GM21576 (cell line): ENCODE results near the gene FCF1.

Experiments used
- ATAC-seq: cut with Tn5 transposase; IDR thresholded peaks from one replicate; pipeline ENCODE4 v1.9.1; 2021; ENCODE audit warnings: mild to moderate bottlenecking, moderate library complexity; ENCODE audit not compliant: unreplicated experiment

The FCF1 gene

GRCh38 chr14:74762917-74763802, 50.2 kb downstream of the FCF1 start, which contains the start of gene YLPM1:
YLPM1 (plus strand) TSS chr14:74763316; CDS start chr14:74763490, 174 bp downstream.
- ATAC-seq: peak; percentile 91

DNA sequence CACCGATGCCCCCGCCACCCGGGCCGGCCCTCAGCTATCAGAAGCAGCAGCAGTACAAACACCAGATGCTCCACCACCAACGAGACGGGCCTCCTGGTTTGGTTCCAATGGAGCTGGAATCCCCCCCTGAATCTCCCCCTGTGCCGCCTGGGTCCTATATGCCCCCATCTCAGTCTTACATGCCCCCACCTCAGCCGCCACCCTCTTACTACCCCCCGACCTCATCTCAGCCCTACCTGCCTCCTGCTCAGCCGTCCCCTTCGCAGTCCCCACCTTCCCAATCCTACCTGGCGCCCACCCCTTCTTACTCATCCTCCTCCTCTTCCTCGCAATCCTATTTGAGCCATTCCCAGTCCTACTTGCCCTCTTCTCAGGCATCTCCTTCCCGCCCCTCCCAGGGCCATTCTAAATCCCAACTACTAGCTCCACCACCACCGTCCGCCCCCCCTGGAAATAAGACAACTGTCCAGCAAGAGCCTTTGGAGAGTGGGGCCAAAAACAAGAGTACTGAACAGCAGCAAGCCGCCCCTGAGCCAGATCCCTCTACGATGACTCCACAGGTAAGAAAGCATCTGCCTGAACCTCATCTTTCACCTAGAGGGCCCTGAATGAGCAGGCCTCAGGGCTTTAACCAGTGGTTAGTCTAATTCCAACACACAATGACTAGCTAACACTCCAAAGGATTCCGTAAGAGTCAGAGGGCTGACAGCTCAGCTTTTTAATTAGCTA, 51.0 kb downstream of the FCF1 start:
- ATAC-seq: no peak

DNA sequence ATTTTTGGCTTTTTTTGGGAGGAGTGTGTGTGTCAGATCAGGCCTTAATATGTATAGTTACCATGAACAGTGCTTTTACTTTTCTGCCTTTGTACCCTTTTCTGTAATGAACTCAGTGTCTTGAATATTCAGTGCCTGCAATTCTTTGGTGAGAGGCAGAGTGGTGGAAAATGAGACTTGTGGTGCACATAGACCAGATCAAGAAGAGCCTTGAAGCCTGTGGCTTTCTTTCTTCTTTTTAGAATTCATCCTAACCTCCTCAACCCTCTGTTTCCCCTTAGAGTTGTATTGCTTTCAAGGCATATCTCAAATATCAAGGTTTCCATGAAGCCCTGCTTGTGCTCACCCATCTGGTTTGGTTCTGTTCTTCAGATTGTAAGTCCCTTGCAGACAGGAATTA, 52.8 kb downstream of the FCF1 start:
- no peak for ATAC-seq

DNA sequence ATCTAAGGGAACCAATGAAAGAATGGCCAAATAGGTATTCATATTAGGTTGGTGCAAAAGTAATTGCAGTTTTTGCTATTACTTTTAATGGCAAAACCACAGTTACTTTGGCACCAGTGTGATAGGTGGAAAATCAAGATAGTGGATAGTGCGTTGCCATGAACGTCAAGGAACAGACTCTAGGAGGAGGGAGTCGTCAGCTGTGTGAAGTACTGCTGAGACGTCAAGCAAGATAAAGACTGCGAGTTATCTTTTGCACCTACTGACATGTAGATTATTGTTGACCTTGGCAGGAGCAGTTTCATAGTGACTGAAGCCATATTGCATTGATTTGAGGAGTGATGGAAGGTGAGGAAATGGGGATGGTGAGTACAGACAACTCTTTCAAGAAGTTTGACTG, 58.5 kb downstream of the FCF1 start:
- ATAC-seq: no peak

DNA sequence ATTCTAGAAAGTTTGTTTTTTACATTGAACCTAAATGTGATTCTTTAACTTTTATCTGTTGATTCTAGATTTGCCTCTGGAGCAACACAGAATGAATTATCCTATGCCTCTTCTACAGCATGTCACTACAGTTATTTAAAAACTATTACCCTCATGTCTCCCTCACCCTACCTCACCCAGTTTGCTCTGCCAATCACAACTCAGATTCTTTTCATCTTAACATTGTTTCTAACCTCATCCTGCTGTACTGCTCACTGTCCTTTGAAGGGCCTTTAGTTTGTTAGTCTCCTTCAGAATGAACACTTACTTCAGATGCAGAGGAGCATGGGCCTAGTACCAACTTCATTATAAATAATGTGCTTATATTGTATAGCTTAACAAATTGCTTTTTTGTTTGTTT, 71.7 kb downstream of the FCF1 start:
- no peak for ATAC-seq

GRCh38 chr14:74785056-74785613, 72.2 kb downstream of the FCF1 start:
- ATAC-seq: no peak

GRCh38 chr14:74786796-74787315, 73.9 kb downstream of the FCF1 start:
- ATAC-seq: no peak
